LoVo (cell line): Measurements from ENCODE around the gene NTM.
"Not testable (repeated sequence)": the region's sequence is repeated elsewhere in the genome, so short reads cannot be mapped to it uniquely, and the experiment has no call there.

Experiments
- DNase-seq: peaks from one replicate; pipeline ENCODE4 v3.0.0-alpha.2; 2016; ENCODE audit warnings: low spot score

The NTM gene

GRCh38 chr11:131463649-131464425 lies 93.4 kb downstream of the NTM start:
- DNase-seq, result no peak

GRCh38 chr11:131464461-131464860 lies 94.0 kb downstream of the NTM start:
- no peak for DNase-seq

- no peak for DNase-seq
Observed at GRCh38 chr11:131465039-131465438, 94.6 kb downstream of the NTM start.

GRCh38 chr11:131465746-131466145 lies 95.3 kb downstream of the NTM start:
- DNase-seq, result no peak

- no peak for DNase-seq
Observed at GRCh38 chr11:131467645-131468394, 97.4 kb downstream of the NTM start.

GRCh38 chr11:131468565-131468964 lies 98.2 kb downstream of the NTM start:
- no peak for DNase-seq

- no peak for DNase-seq
Observed at GRCh38 chr11:131470216-131470925, 100.0 kb downstream of the NTM start.

- DNase-seq, result no peak
Observed at GRCh38 chr11:131471976-131472375, 101.6 kb downstream of the NTM start.

- no peak for DNase-seq
Observed at GRCh38 chr11:131474947-131475346, 104.5 kb downstream of the NTM start.

GRCh38 chr11:131476266-131476665 lies 105.9 kb downstream of the NTM start:
- DNase-seq, result no peak

- no peak for DNase-seq
Observed at GRCh38 chr11:131478341-131478740, 107.9 kb downstream of the NTM start.

GRCh38 chr11:131481303-131481702 lies 110.9 kb downstream of the NTM start:
- no peak for DNase-seq

GRCh38 chr11:131481971-131482370 lies 111.6 kb downstream of the NTM start:
- no peak for DNase-seq

- DNase-seq, result no peak
Observed at GRCh38 chr11:131483453-131483852, 113.0 kb downstream of the NTM start.

- no peak for DNase-seq
Observed at GRCh38 chr11:131483877-131484276, 113.5 kb downstream of the NTM start.

- DNase-seq, result no peak
Observed at GRCh38 chr11:131486100-131486499, 115.7 kb downstream of the NTM start.

- DNase-seq, result no peak
Observed at GRCh38 chr11:131486937-131487635, 116.7 kb downstream of the NTM start.

GRCh38 chr11:131488238-131488637 lies 117.8 kb downstream of the NTM start:
- DNase-seq, result no peak

GRCh38 chr11:131491503-131491902 lies 121.1 kb downstream of the NTM start:
- DNase-seq, result no peak

GRCh38 chr11:131495423-131495822 lies 125.0 kb downstream of the NTM start:
- DNase-seq, result no peak

GRCh38 chr11:131497686-131498085 lies 127.3 kb downstream of the NTM start:
- DNase-seq, result not testable (repeated sequence)

- DNase-seq, result no peak
Observed at GRCh38 chr11:131498631-131499160, 128.3 kb downstream of the NTM start.
